A673 (cell line): ENCODE data around the gene HYCC1. TPM values are rescaled to one million over a fixed set of nuclear protein-coding genes. Genes with fewer than 3 reads are reported as not detected.

Experiments
- BruUV-seq: library from RNA; stranded (reverse); fragments of 400-500 nt; replicated peaks from 2 replicates; lab custom pipeline; 2021; lab: Mats Ljungman, UMichigan
- CTCF ChIA-PET: fragments of 300-600 bp; sonication (Branson Sonifier 250); formaldehyde crosslinking; loops from one replicate; lab custom pipeline; 2022; ENCODE audit warnings: antibody characterized with exemption; lab: Charles Lee
- POLR2A ChIA-PET: fragments of 300-600 bp; sonication (Branson Sonifier 250); formaldehyde crosslinking; loops from one replicate; lab custom pipeline; 2022; ENCODE audit warnings: antibody characterized with exemption; ENCODE audit not compliant: low non-redundant PET; lab: Charles Lee
- DNase-seq: peaks from one replicate; pipeline ENCODE4 v3.0.0-alpha.2; 2015; ENCODE audit warnings: low spot score
- H3K27ac ChIP-seq: fragments of 200-600 bp; sonication (generic); 2 replicates; pipeline ENCODE4 v1.5.1; 2016; ENCODE audit warnings: mixed run types, low read depth, mild to moderate bottlenecking, mixed read lengths, antibody characterized with exemption, low read length; ENCODE audit not compliant: poor library complexity, severe bottlenecking
- H3K27me3 ChIP-seq: fragments of 200-600 bp; sonication (generic); replicated peaks from 2 replicates; pipeline ENCODE4 v1.6.1; 2017; ENCODE audit warnings: mixed run types, low read depth, mild to moderate bottlenecking, mixed read lengths, antibody characterized with exemption, low read length; ENCODE audit not compliant: insufficient read depth, poor library complexity
- H3K36me3 ChIP-seq: fragments of 200-600 bp; sonication (generic); 2 replicates; pipeline ENCODE4 v1.6.1; 2016; ENCODE audit warnings: mixed run types, mild to moderate bottlenecking, mixed read lengths, antibody characterized with exemption, low read length; ENCODE audit not compliant: insufficient read depth, poor library complexity, severe bottlenecking
- H3K4me1 ChIP-seq: fragments of 200-600 bp; sonication (generic); 2 replicates; pipeline ENCODE4 v1.6.1; 2017; ENCODE audit warnings: mixed run types, mild to moderate bottlenecking, mixed read lengths, antibody characterized with exemption, low read length; ENCODE audit not compliant: insufficient read depth, poor library complexity, severe bottlenecking
- H3K4me3 ChIP-seq: fragments of 200-600 bp; sonication (generic); 2 replicates; pipeline ENCODE4 v1.5.1; 2016; ENCODE audit warnings: low read depth, mixed run types, mild to moderate bottlenecking, mixed read lengths, low read length; ENCODE audit not compliant: poor library complexity, severe bottlenecking
- H3K9me3 ChIP-seq: fragments of 200-600 bp; sonication (generic); 2 replicates; pipeline ENCODE4 v1.6.1; 2016; ENCODE audit warnings: mixed run types, low read depth, mild to moderate bottlenecking, mixed read lengths, antibody characterized with exemption, low read length; ENCODE audit not compliant: poor library complexity, severe bottlenecking
- CTCF ChIP-seq: fragments of 300-800, 200-600 bp; sonication (generic); conservative IDR thresholded peaks from 2 replicates; pipeline ENCODE4 v1.5.1; 2017; ENCODE audit warnings: low read depth, mild to moderate bottlenecking, antibody characterized with exemption, low read length, moderate library complexity, mixed read lengths
- EZH2 ChIP-seq: fragments of 200-600 bp; sonication (generic); IDR thresholded peaks from 2 replicates; pipeline ENCODE4 v1.6.1; 2017; ENCODE audit warnings: borderline replicate concordance, low read depth, mild to moderate bottlenecking, mixed read lengths, antibody characterized with exemption, low read length; ENCODE audit not compliant: poor library complexity, severe bottlenecking
- intact Hi-C: fragments of 100-400 bp; cut with micrococcal nuclease; formaldehyde crosslinking; loops from one replicate; pipeline ENCODE4 v1.10.0; 2022; ENCODE audit not compliant: unreplicated experiment
- total RNA-seq: library from RNA; stranded (reverse); gene quantifications from 2 replicates; pipeline ENCODE4 v1.2.3, GENCODE V29; 2021

Gene HYCC1
- total RNA-seq, 1 experiment from 2014 or later, result 42.0 TPM

GRCh38 chr7:22985436-22985835 lies 28.5 kb downstream of the HYCC1 start:
- no peak overlapping the region for H3K4me3 ChIP-seq
- H3K4me1 ChIP-seq, result peaks cover 21% of the 10 kb centered on the region

DNA sequence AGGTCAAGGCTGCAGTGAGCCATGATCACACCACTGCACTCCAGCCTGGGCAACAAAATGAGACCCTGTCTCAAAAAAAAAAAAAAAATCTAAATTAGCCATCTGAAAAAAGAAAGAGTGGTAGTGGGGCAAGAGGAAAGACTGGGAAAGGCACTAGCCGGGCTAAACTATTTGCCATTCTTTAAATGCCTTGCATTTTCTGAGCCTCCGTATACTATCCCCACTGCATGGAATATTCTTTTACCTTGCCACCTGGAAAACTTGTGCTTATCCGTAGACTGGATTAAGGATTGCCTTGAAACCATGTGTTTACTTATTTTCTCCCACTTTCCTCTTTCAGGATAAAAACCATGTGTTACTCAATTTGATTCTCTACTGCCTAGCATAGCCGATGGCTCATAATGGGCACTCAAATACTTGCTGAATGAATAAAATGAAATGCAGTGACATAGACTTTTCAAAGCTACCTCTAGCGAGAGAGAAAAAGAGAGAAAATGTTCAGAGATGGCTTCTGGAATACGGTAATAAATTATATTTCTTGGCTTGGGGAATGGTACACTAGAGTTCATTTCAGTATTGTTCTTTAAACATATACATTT lies 30.6 kb downstream of the HYCC1 start:
- Histone ChIP-seq H3K27me3 (no peaks in the 10 kb centered on the region), H3K36me3 (no peaks in the 10 kb centered on the region), H3K9me3 (no peaks in the 10 kb centered on the region), H3K27ac (no peak overlapping the region), H3K4me1 (no peaks in the 10 kb centered on the region), H3K4me3 (no peak overlapping the region)
- TF ChIP-seq EZH2, result no peak
- TF ChIP-seq CTCF, result no peak
- no TSS peak for BruUV-seq
- intact Hi-C loops, result loop anchor here (5.0 kb wide), 1 partner anchor 51 kb away; no protein-coding TSS in a partner anchor
- CTCF ChIA-PET, result no interaction called here
- DNase-seq, result no peak
- POLR2A ChIA-PET, result no interaction called here

More at GRCh38 chr7:22985436-22985835, 28.5 kb downstream of the HYCC1 start:
- intact Hi-C loops, result no loop called here
- H3K9me3 ChIP-seq, result no peaks in the 10 kb centered on the region
- ChIA-PET CTCF (no interaction called here), POLR2A (interaction anchor here (0.7 kb wide), 1 partner anchor 469 kb away, joined by 5 read pairs; no protein-coding TSS in a partner anchor)
- DNase-seq, result no peak
- no peak for TF ChIP-seq CTCF
- TF ChIP-seq EZH2, result no peak
- no TSS peak for BruUV-seq
- H3K27ac ChIP-seq, result no peak overlapping the region
- H3K36me3 ChIP-seq, result no peaks in the 10 kb centered on the region
- no peaks in the 10 kb centered on the region for H3K27me3 ChIP-seq

- CTCF ChIA-PET, result no interaction called here
- TF ChIP-seq CTCF (no peak), EZH2 (no peak)
- POLR2A ChIA-PET, result no interaction called here
- no peaks in the 10 kb centered on the region for H3K4me1 ChIP-seq
- H3K4me3 ChIP-seq, result no peak overlapping the region
- intact Hi-C loops, result loop anchor here (5.0 kb wide), 1 partner anchor 48 kb away; no protein-coding TSS in a partner anchor
- peaks cover 6% of the 10 kb centered on the region for H3K36me3 ChIP-seq
- H3K27ac ChIP-seq, result no peak overlapping the region
- no peaks in the 10 kb centered on the region for H3K27me3 ChIP-seq
- no peak for DNase-seq
- BruUV-seq, result no TSS peak
- H3K9me3 ChIP-seq, result no peaks in the 10 kb centered on the region
Measured at GRCh38 chr7:22980422-22980821, 33.5 kb downstream of the HYCC1 start.
